NOMO-1 treated with dmso at 0.1 percent for 144 hours (cell line): ENCODE data around the gene CD6.

ENCODE experiments used
- DNase-seq: peaks from one replicate; lab custom pipeline; 2025; ENCODE audit not compliant: unreplicated experiment; lab: John Stamatoyannopoulos, UW

CD6 gene

GRCh38 chr11:60982184-60982583, 10.7 kb downstream of the CD6 start:
- DNase-seq, result no peak

DNA sequence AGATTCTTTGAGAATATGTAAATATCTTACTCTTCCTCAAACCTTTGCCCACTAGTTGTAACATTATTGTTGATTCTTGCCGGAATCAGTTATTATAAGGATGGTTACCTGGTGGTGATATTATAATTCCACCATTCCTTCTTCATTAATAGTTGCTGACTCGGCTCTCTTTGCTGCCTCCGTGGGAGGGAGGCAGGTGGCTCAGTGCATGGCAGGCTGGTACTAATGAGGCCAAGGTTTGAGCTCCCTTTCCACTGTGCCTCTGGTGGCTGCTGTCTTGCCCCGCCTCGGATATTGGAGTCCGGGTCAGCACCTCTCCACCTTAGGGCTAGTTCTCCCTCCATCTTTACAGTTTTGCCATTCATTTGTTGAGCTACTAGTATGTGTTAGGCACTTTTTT, 12.7 kb downstream of the CD6 start:
- no peak for DNase-seq

GRCh38 chr11:60984636-60985035, 13.2 kb downstream of the CD6 start:
- DNase-seq, result no peak

- no peak for DNase-seq
These were observed 14.0 kb downstream of the CD6 start for GRCh38 chr11:60985501-60985900.

- no peak for DNase-seq
These were observed 14.8 kb downstream of the CD6 start for GRCh38 chr11:60985991-60986915.

- no peak for DNase-seq
These were observed 16.2 kb downstream of the CD6 start for GRCh38 chr11:60987577-60988277.

DNA sequence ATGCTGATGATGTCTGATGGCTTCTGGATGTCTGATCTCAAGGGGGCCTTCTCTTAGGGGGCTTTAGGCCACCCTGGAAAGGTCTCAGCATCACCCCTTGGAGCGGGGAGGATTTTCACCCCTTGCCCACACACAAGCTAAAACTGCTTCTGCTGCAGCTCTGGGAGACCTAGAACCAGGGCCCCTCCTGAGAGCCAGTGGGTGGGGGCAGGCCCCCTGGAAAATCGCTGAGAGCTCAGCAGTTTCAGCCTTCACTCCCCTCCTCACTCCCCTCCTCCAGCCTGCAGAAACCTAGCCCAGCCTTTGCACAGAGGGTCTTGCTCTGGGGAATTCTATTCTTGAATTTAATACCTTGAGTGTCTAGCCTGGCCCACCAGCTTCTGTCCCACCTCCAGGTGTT, 17.2 kb downstream of the CD6 start:
- no peak for DNase-seq

DNA sequence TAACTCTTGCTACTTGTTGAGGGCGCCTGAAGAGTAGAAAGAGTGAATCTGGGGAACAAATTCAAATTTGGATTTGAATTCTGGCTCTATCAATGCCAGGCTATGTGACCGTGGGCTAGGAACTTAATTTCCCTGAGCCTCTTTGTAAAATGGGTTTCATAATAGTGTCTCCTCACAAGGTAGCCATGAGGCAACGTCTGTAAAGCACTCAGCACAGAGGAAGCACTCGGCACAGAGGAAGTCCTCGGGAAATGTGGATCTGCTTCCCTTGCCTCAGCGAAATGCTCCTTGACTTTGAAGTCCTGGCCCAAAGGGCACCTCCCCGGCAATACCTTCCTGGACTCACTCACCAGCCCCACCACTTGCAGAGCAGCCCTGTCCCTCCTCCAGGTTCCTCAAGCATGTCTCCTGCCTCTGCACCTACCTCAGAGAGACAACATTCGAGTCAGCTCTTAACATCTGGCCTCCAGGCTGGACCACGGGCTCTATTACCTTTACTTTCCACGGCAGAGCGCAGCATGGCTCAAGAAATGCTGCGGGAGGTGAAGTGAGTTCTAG, 17.7 kb downstream of the CD6 start:
- DNase-seq, result no peak

GRCh38 chr11:60991457-60991856, 20.0 kb downstream of the CD6 start:
- DNase-seq, result no peak

- DNase-seq, result no peak
These were observed 21.4 kb downstream of the CD6 start for GRCh38 chr11:60992842-60993409.

GRCh38 chr11:60993615-60994014, 22.1 kb downstream of the CD6 start:
- no peak for DNase-seq

GRCh38 chr11:60994541-60995080, 23.1 kb downstream of the CD6 start:
- DNase-seq, result no peak

DNA sequence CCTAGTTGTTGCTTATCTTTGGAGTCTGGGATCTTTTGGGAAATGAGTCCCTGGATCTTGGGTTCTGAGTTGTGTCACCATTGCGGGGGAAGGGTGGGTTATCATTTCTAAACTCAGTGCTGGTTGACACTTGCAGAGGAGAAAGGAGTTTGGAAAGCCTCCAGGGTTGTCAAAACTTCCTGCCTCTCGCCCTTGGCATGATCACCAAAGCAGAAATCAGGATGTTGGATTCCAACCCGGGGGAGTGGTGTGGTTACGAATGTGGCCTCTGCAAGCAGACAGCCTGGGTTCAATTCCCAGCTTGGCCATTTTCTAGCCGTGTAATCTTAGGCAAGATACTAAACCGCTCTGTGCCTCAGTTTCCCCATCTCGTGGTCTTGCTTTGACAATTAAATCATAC, 24.3 kb downstream of the CD6 start:
- no peak for DNase-seq

GRCh38 chr11:60996381-60997138, 25.1 kb downstream of the CD6 start:
- no peak for DNase-seq

- no peak for DNase-seq
These were observed 28.9 kb downstream of the CD6 start for GRCh38 chr11:61000426-61000825.

- DNase-seq, result no peak
These were observed 30.5 kb downstream of the CD6 start for GRCh38 chr11:61001931-61002330.

GRCh38 chr11:61002598-61002997, 31.1 kb downstream of the CD6 start:
- DNase-seq, result no peak

GRCh38 chr11:61004180-61004611, 32.7 kb downstream of the CD6 start:
- no peak for DNase-seq

GRCh38 chr11:61004761-61005181, 33.3 kb downstream of the CD6 start:
- no peak for DNase-seq

GRCh38 chr11:61007383-61007955, 36.0 kb downstream of the CD6 start:
- no peak for DNase-seq
